ENCODE results near the gene LMNB1.

- no peak for TF ChIP-seq CTCF (IDR thresholded peaks at IDR 0.05; ENCODE audit: low read depth, low read length)
- peak; percentile 82 for TF ChIP-seq POLR2A (IDR thresholded peaks at IDR 0.05; ENCODE audit: extremely low read depth, insufficient read length)
- no peak for TF ChIP-seq MYC (IDR thresholded peaks at IDR 0.05; ENCODE audit: low read depth, low read length)
These were observed 1.2 kb downstream of the LMNB1 start for GRCh38 chr5:126777975-126778674.
